ENCODE measurements around the gene FKBP11. TPM values are rescaled to one million over a fixed set of nuclear protein-coding genes. Genes with fewer than 3 reads are reported as not detected.

The FKBP11 gene
- total RNA-seq, 4 donors from 2014 or later, result 12.1 to 35.9 (median 20.9) TPM

- peak within 1 kb of the TSS; percentile 83 to 94 (median 90) for H3K27ac ChIP-seq
- in situ Hi-C loops (cut with MboI; ENCODE audit: low pct_ligation_motif_present in 1 of 4, low pct_unique_long_range_greater_than_20kb in 1 of 4, low sequenced_read_pairs in 3 of 4), result no loop called here
- H3K9me3 ChIP-seq, result no peaks in the 10 kb centered on the region
- H3K4me3 ChIP-seq, result peak within 1 kb of the TSS; percentile 59 to 96 (median 80)
- H3K36me3 ChIP-seq, result no peaks in the 10 kb centered on the region
- H3K27me3 ChIP-seq, result no peaks in the 10 kb centered on the region
- H3K4me1 ChIP-seq, result peaks cover 6 to 34% (median 23%) of the 10 kb centered on the region in 4 donors
- WGBS, 2 donors (ENCODE audit: low coverage in 1 of 2), result 0 to 1% methylated on average over 3 to 55 of the region's 58 CpGs
- intact Hi-C loops (cut with DNase I; ENCODE audit: low total_unique reads), result no loop called here
- peak; percentile 90 for TF ChIP-seq POLR2A (IDR thresholded peaks at IDR 0.05)
- TF ChIP-seq EP300 (IDR thresholded peaks at IDR 0.05; ENCODE audit: low read depth), result no peak
- TF ChIP-seq POLR2AphosphoS5 (IDR thresholded peaks at IDR 0.05), result peak; percentile 90 to 93 (median 91)
- no peak for TF ChIP-seq CTCF (IDR thresholded peaks at IDR 0.05)
- DNase-seq, result peak; percentile 96
These were observed 32.1 kb upstream of the FKBP11 start, which contains the start of gene ARF3 for GRCh38 chr12:48957141-48958048. ARF3 (minus strand) TSS chr12:48957487; CDS start chr12:48941095, 16,392 bp downstream.

- peak; percentile 84 for DNase-seq
- Histone ChIP-seq H3K9me3 (no peaks in the 10 kb centered on the region), H3K4me3 (peak overlapping the region; percentile 59 to 96 (median 80)), H3K27ac (peak overlapping the region; percentile 83 to 94 (median 90)), H3K4me1 (peaks cover 6 to 34% (median 23%) of the 10 kb centered on the region in 4 donors), H3K36me3 (no peaks in the 10 kb centered on the region), H3K27me3 (no peaks in the 10 kb centered on the region)
- WGBS, 2 donors (ENCODE audit: low coverage in 1 of 2), result 1 to 4% methylated on average over 7 to 28 of the region's 29 CpGs
- in situ Hi-C loops (cut with MboI; ENCODE audit: low pct_ligation_motif_present in 1 of 4, low pct_unique_long_range_greater_than_20kb in 1 of 4, low sequenced_read_pairs in 3 of 4) (no loop called here), intact Hi-C loops (cut with DNase I; ENCODE audit: low total_unique reads) (no loop called here)
- TF ChIP-seq POLR2A (IDR thresholded peaks at IDR 0.05), result no peak
- peak; percentile 21 to 35 (median 28) for TF ChIP-seq POLR2AphosphoS5 (IDR thresholded peaks at IDR 0.05)
- peak in 1 of 5 experiments; percentile 36 for TF ChIP-seq CTCF (IDR thresholded peaks at IDR 0.05)
- TF ChIP-seq EP300 (IDR thresholded peaks at IDR 0.05; ENCODE audit: low read depth), result no peak
These were observed 31.2 kb upstream of the FKBP11 start for GRCh38 chr12:48956279-48957140.

- 71 to 83% methylated on average over 3 of the region's 3 CpGs for WGBS, 2 donors (ENCODE audit: low coverage in 1 of 2)
- TF ChIP-seq POLR2AphosphoS5 (IDR thresholded peaks at IDR 0.05), result no peak
- TF ChIP-seq CTCF (IDR thresholded peaks at IDR 0.05), result no peak
- TF ChIP-seq POLR2A (IDR thresholded peaks at IDR 0.05), result no peak
- TF ChIP-seq EP300 (IDR thresholded peaks at IDR 0.05; ENCODE audit: low read depth), result no peak
- Histone ChIP-seq H3K36me3 (no peaks in the 10 kb centered on the region), H3K27me3 (no peaks in the 10 kb centered on the region), H3K27ac (peak overlapping the region in 3 of 4 donors; percentile 83 to 94 (median 88)), H3K4me3 (no peak overlapping the region), H3K9me3 (no peaks in the 10 kb centered on the region), H3K4me1 (peaks cover 6 to 34% (median 23%) of the 10 kb centered on the region in 4 donors)
- in situ Hi-C loops (cut with MboI; ENCODE audit: low pct_ligation_motif_present in 1 of 4, low pct_unique_long_range_greater_than_20kb in 1 of 4, low sequenced_read_pairs in 3 of 4), result no loop called here
- intact Hi-C loops (cut with DNase I; ENCODE audit: low total_unique reads), result loop anchor here (1.0 kb wide), 1 partner anchor 19 kb away; no protein-coding TSS in a partner anchor
- DNase-seq, result no peak
These were observed 29.7 kb upstream of the FKBP11 start for GRCh38 chr12:48954841-48955501.

Data from transverse colon (tissue), 4 donors.